Measurements from ENCODE around the gene MAPKAP1.

- TF ChIP-seq CTCF (IDR thresholded peaks at IDR 0.05; ENCODE audit: poor library complexity, severe bottlenecking) (no peak), SMC3 (conservative IDR thresholded peaks at IDR 0.05; ENCODE audit: poor library complexity) (no peak), REST (IDR thresholded peaks at IDR 0.05; ENCODE audit: borderline replicate concordance) (no peak)
These were observed 105.0 kb downstream of the MAPKAP1 start for GRCh38 chr9:125601961-125602360.
